ENCODE results near the gene C20orf141. TPM values are rescaled to one million over a fixed set of nuclear protein-coding genes. Genes with fewer than 3 reads are reported as not detected.

Gene C20orf141
- total and polyA plus RNA-seq, 7 donors = not detected

DNA sequence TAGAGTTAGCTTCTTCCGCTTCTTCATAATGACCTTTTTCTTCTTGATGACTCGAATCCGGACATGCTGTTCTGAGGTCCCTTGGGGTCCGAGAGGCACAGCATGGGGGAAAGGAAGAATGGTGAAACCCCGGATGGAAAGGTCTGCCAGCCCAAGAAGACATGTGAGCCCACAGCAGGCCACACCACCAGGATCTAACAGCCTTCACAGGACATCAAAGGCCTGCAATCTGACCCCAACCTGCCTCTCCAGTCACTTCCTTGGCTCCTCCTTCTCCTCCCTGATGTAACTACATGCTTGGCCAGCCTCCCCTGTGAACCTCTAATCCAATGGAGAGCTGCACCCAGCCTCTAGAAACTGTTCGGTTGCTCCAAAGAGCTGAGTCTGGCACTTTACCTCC lies 16.0 kb upstream of the C20orf141 start:
- ATAC-seq (no peak), DNase-seq (no peak)
- Histone ChIP-seq H3K9me3 (no peaks in the 10 kb centered on the region), H3K27me3 (ENCODE audit: insufficient read depth in 3 of 3, low read length in 2 of 3) (peaks cover 0 to 80% (median 33%) of the 10 kb centered on the region in 3 donors), H3K27ac (no peak overlapping the region), H3K4me1 (no peaks in the 10 kb centered on the region), H3K4me3 (no peak overlapping the region), H3K36me3 (ENCODE audit: insufficient read depth in 1 of 2, low read depth in 1 of 2) (no peaks in the 10 kb centered on the region)
- 73 to 78% (median 76%) methylated on average over 6 of the region's 6 CpGs for WGBS, 3 donors
- intact Hi-C loops (cut with DNase I) = no loop called here
- TF ChIP-seq CTCF (IDR thresholded peaks at IDR 0.05) = no peak

DNA sequence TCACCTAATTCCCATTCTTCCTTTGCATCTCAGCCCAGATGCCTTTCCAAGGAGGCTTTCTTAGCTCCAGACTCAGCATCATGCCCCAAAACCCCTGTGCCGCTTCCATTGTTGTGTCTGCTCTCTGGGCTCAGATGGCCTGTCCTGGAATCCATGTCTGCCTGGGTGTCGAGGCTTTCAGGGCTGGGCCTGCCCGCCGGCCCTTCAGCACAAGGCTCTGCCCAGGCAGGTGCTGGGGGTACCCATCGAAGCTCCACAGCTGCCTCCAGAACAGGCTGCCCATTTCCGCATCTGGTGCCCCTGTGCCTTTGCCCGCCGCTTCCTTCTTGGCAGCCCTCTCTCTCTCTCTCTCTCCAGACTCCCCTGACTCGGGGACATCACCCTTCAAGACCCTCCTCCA lies 15.5 kb upstream of the C20orf141 start:
- Histone ChIP-seq H3K4me3 (peak overlapping the region; percentile 28), H3K27me3 (ENCODE audit: insufficient read depth in 3 of 3, low read length in 2 of 3) (peaks cover 0 to 80% (median 33%) of the 10 kb centered on the region in 3 donors), H3K4me1 (no peaks in the 10 kb centered on the region), H3K36me3 (ENCODE audit: insufficient read depth in 1 of 2, low read depth in 1 of 2) (no peaks in the 10 kb centered on the region), H3K9me3 (no peaks in the 10 kb centered on the region), H3K27ac (no peak overlapping the region)
- no peak for ATAC-seq
- 22 to 37% (median 26%) methylated on average over 9 of the region's 9 CpGs for WGBS, 3 donors
- intact Hi-C loops (cut with DNase I) = no loop called here
- no peak for DNase-seq
- TF ChIP-seq CTCF (IDR thresholded peaks at IDR 0.05) = no peak

DNA sequence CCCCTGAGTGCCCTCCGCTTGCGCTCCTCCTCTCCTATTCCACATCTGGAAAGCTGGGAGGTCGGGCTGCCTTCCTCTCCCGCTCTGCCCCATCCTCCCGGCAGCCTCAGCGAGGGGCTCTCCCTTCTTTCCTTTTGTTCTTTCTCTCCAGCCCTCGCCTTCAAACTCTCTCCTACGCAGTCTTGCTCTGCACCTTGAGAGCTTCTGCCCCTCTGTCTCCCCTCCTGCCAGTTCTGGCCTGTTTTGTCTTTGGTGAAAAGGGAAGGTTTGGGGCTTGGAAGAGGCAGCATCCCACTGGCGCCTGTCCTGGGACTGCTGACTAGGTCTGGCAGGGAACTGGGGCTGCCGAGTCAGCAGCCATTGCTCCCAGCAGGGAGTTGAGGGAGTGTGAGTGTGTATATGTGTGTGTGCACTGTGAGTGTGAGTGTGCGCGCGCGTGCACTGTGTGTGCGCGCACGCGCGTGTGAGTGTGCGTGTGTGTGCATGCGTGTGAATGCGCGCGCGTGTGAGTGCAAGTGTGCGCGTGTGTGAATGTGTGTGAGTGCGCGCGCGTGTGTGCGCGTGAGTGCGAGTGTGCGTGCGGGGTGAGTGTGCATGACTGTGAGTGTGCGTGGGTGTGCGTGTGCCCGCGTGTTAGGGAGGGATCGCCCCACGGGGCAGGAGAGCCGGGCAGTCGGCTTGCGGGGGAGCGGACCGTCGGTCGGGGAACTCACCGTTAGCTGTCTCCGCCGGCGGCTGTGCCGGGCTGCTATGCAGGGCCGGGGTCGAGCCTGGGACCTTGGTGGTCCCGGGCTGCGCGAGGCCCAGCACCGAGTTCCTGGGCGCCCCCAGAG lies 14.9 kb upstream of the C20orf141 start:
- peaks cover 0 to 84% (median 33%) of the 10 kb centered on the region in 3 donors for H3K27me3 ChIP-seq (ENCODE audit: insufficient read depth in 3 of 3, low read length in 2 of 3)
- H3K27ac ChIP-seq = no peak overlapping the region
- no peaks in the 10 kb centered on the region for H3K4me1 ChIP-seq
- DNase-seq (no peak), ATAC-seq (no peak)
- WGBS, 3 donors = 1 to 3% (median 2%) methylated on average over 52 to 61 of the region's 61 CpGs
- H3K9me3 ChIP-seq = no peaks in the 10 kb centered on the region
- peak overlapping the region; percentile 28 for H3K4me3 ChIP-seq
- intact Hi-C loops (cut with DNase I) = no loop called here
- H3K36me3 ChIP-seq (ENCODE audit: insufficient read depth in 1 of 2, low read depth in 1 of 2) = no peaks in the 10 kb centered on the region
- TF ChIP-seq CTCF (IDR thresholded peaks at IDR 0.05) = no peak

- TF ChIP-seq CTCF (IDR thresholded peaks at IDR 0.05) = no peak
- intact Hi-C loops (cut with DNase I) = no loop called here
- WGBS, 3 donors = 2 to 4% (median 2%) methylated on average over 24 to 52 of the region's 52 CpGs
- Histone ChIP-seq H3K27me3 (ENCODE audit: insufficient read depth in 3 of 3, low read length in 2 of 3) (peaks cover 0 to 86% (median 32%) of the 10 kb centered on the region in 3 donors), H3K9me3 (no peaks in the 10 kb centered on the region), H3K4me1 (no peaks in the 10 kb centered on the region), H3K36me3 (ENCODE audit: insufficient read depth in 1 of 2, low read depth in 1 of 2) (no peaks in the 10 kb centered on the region), H3K4me3 (peak within 1 kb of the TSS; percentile 28), H3K27ac (no peak within 1 kb of the TSS)
- DNase-seq = no peak
- no peak for ATAC-seq
Observed at GRCh38 chr20:2800521-2801285, 14.1 kb upstream of the C20orf141 start, which contains the start of gene CPXM1. CPXM1 (minus strand) TSS chr20:2800627; CDS start chr20:2800572, 55 bp downstream.

Measured in psoas muscle (tissue), 8 donors.